NCI-H1105 treated with DMSO at 0.1 percent for 48 hours (cell line): Measurements from ENCODE around the gene SVBP.
"Not testable (repeated sequence)": the region's sequence is repeated elsewhere in the genome, so short reads cannot be mapped to it uniquely, and the experiment has no call there.

Source experiments
- DNase-seq: peaks from one replicate; lab custom pipeline; 2025; lab: John Stamatoyannopoulos, UW

Gene SVBP, protein sequence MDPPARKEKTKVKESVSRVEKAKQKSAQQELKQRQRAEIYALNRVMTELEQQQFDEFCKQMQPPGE

GRCh38 chr1:42816585-42817439, at the start of gene SVBP, which contains the start of gene ERMAP:
Gene SVBP, minus strand, starts transcription at chr1:42817397. Its CDS starts 853 bp downstream, at chr1:42816544.
Gene ERMAP, plus strand, starts transcription at chr1:42817122. Its CDS starts 13,327 bp downstream, at chr1:42830449.
- peak; percentile 89 for DNase-seq

GRCh38 chr1:42866549-42866948, 49.4 kb upstream of the SVBP start:
- DNase-seq: no peak

- no peak for DNase-seq
Measured at GRCh38 chr1:42861014-42861399, 43.8 kb upstream of the SVBP start.

- DNase-seq: no peak
Measured at GRCh38 chr1:42860339-42861013, 43.3 kb upstream of the SVBP start.

GRCh38 chr1:42859366-42859765, 42.2 kb upstream of the SVBP start:
- DNase-seq: not testable (repeated sequence)

DNA sequence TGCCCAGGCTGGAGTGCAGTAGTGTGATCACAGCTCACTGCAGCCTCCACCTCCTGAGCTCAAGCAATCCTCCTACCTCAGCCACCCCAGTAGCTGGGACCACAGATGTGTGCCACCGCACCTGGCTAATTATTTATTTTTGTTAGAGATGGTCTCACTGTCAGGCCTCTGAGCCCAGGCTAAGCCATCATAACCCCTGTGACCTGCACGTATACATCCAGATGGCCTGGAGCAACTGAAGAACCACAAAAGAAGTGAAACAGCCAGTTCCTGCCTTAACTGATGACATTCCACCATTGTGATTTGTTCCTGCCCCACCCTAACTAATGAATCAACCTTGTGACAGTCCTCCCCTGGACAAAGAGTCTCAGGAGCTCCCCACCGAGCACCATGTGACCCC, 39.4 kb upstream of the SVBP start:
- DNase-seq: not testable (repeated sequence)

DNA sequence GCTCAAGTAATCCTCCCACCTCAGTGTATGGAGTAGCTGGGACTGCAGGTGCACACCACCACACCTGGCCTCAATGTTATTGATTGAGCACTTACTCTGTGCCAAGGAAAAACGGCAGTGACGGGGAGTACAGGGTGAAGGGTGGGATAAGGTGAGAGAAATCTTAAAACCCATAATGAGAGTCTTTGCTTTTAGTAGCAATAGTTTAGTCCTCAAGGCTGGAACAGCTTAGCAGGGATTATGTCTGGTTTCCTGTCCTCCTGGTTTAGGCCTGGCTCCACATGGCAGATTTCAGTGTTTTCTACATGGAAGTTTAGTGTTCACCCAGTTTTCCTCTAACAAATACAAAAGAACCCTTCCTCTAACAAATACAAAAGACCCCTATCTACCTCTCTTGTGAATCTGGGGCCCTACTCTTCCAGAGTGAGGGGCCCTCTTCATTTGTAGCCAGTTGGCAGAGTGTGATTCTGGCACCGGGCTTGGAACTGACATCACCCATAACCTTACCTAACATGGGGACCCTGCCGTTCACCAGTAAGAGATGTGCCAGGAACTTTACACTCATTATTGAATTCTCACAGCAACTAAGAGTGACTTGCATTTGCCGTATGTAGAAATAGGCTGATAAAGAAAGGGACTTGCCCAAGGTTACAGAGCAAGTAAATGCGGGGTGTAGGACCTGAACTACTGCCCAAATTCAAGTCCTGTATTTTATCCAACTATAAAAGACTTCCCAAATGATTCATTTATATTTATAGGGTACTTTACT, 36.1 kb upstream of the SVBP start:
- DNase-seq: no peak

DNA sequence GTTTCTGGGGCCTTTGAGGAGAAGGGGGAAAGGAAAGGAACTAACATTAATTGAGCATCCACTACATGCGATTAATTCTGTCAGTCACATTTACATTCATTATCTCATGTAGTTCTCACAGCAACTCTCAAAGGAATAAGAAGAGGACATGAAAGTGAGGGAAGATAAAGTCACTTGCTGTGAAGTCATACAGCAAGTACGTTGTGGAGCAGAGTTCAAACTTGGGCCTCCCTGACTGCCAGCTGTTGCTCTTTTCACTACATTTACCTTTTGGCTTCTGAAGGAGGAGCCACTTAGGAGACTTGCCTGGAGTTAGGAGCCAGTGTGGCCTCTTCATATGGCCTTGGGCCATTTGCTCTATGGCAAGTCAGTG, 35.4 kb upstream of the SVBP start:
- no peak for DNase-seq

- DNase-seq: no peak
Measured at GRCh38 chr1:42851960-42852607, 34.9 kb upstream of the SVBP start.

- DNase-seq: no peak
Measured at GRCh38 chr1:42851420-42851819, 34.2 kb upstream of the SVBP start.

DNA sequence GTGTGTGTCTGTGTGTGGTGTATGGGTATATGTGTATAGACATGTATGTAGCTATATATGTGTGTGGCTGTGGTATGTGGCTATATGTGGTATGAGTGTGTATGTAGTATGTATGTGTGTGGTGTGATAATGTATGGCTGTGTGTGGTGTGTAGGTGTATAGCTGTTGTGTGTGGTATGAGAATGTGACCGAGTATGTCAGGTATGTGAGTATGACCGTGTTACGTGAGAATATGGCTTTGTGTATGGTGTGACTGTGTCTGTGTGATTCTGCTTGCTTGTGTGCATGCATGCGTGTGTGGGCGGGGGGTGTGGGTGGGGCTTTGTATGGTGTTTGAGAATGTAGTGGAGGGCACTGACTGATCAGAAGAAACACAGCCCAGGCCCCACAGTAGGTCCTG, 32.7 kb upstream of the SVBP start:
- no peak for DNase-seq

DNA sequence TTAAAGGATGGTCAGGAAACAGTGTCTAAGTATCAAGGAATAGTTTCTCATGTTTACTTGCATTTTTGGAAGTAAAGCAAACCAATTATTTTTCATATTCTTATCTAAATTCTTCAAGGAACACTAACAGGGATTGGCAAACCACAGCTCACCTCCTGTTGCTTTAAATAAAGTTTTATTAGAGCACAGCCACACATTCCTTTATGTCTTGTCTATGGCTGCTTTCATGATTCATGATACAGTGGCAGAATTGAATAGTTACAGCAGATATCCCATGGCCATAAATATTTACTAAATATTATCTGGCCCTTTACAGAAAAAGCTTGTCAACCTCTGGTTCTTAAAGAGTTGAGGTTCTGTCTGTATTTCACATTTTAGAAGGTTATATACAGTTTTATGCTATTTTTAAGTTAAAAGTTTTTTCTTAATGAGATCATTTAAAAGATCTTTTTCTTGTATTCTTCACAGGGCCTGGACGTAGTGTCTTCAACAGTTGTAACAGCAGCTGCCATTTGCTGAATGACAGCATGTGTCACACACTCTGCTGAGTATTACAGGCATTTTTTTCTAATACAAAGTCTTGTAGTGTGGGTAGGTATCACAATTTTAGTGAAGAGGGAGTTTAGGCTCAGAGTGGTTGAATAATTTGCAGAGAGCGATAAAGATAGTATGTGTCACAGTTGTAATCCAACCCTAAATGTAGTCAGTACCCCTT, 31.8 kb upstream of the SVBP start:
- no peak for DNase-seq

DNA sequence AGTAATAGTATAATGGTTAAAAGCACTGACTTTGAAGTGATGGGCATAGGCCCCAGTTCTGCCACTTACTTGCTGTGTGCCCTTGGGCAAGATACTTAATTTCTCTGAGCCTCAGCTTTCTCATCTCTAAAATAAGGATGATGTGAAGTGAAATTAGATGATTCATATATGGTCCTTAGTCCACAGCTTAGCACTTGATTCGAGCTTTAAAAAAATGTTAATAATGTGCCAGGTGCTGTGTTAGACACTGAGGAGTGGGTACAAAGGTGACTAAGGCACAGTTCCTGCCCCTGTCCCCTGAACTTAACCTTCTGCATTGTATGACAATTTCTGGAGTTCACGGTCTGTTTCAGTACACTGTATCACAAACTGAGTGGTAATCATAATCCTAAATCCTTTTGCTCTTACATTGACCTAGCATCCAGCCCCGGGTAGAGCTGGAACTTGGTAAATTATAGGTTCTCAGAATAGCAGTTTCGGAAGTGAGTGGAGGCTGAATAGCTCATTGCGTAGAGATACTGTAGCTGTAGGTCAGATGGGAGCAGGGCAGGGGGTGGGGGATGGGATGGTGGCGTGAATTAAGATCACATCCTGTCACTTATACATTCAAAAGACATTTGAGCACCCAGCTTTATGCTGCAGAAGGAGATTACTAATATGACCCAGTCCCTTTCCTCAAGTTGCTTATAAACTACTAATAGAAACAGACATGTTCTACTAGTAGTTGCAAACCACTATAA, 30.7 kb upstream of the SVBP start:
- DNase-seq: no peak

DNA sequence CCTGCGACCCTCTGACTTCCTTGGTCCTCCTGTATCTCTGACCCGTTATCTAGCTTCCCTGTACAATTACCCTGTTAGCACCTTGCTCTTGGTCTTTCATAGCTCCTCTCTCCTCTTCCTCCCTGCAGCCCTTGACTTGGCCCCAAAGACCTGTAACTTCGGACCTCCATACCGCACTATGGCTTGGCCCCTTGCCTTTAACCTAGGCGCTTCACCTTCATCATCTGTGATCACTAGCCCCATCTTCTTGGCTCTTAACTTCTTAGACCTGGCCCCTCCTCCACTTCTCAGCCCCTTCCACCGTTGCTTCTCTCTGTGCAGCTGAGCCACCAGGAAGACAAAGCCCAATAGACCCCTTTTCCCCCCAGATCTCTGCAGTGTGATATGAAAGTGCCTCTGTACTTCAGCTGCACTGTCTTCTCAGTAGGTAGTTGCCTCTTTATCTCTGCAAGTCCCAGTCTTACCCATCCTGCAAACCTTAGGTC, 30.0 kb upstream of the SVBP start:
- DNase-seq: no peak

DNA sequence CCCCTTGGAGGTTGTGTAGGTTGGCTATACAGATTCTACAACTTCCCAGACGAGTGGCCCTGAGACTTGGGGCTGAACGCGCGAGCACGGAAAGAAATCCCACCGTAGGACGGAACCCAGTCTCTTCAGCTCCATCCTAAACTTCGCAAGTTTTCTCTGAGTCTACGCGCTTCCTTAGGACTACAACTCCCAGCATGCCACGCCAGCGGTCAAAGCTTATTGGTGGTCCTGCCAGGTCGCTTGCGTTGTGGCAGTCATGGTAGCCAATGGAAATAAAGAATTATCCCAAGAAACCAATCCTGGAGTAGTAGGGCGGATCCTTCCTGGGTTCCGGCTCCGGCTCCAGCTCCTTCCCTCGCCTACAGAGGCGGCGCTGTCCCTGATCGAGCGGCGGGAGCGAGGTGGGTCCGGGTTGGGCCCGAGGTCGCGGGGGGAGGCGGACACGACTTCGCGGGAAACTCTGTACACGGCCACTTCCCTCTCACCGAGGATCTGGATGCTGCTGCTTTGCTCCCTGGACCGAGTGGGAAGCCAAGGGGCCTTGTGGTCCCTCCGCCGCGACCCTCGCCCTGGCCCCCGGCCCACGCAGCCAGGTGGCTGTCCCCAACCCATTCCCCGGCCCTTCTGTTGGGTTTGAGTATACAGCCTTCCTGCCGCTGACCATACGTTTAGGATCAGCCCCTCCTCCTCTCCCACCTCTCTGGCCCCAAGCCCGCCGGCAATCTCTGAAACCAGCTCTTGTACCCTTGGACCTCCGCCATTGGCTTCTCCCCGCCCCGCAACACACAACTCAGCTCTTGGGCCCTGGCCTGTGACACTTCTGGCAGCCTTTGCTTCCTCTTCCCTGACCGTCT, 29.3 kb upstream of the SVBP start, which contains the start of gene ZNF691:
TSS of gene ZNF691 (plus strand) at position 357 of the 854 bp plus-strand sequence. CDS start 3,046 bp downstream, outside the sequence.
- peak; percentile 98 for DNase-seq

- DNase-seq: no peak
Measured at GRCh38 chr1:42845866-42846256, 28.7 kb upstream of the SVBP start.

GRCh38 chr1:42845193-42845592, 28.0 kb upstream of the SVBP start:
- no peak for DNase-seq

GRCh38 chr1:42844592-42845140, 27.5 kb upstream of the SVBP start:
- DNase-seq: no peak
